Parathyroid adenoma (tissue), 2 donors: ENCODE data around the gene OR8S1.
"Not testable (repeated sequence)": the region's sequence is repeated elsewhere in the genome, so short reads cannot be mapped to it uniquely, and the experiment has no call there.

Source experiments
- H2AFZ ChIP-seq: fragments of 300-600 bp; sonication (generic); one replicate; pipeline ENCODE4 v1.7.0; 2017; ENCODE audit warnings: antibody characterized with exemption, mild to moderate bottlenecking
- H3K27ac ChIP-seq: fragments of 300-600 bp; sonication (generic); one replicate; pipeline ENCODE4 v1.7.0; 2017
- H3K27me3 ChIP-seq: fragments of 300-600 bp; sonication (generic); one replicate; pipeline ENCODE4 v1.7.0; 2017; ENCODE audit warnings: low read length; ENCODE audit not compliant: control insufficient read depth, insufficient read depth
- H3K36me3 ChIP-seq: fragments of 300-600 bp; sonication (generic); one replicate; pipeline ENCODE4 v1.7.0; 2017; ENCODE audit warnings: low read length; ENCODE audit not compliant: control insufficient read depth, insufficient read depth
- H3K4me1 ChIP-seq: fragments of 300-600 bp; sonication (generic); one replicate; pipeline ENCODE4 v1.7.0; 2017; ENCODE audit warnings: control low read depth
- H3K4me2 ChIP-seq: fragments of 300-600 bp; sonication (generic); one replicate; pipeline ENCODE4 v1.7.0; 2017; ENCODE audit warnings: low read length
- H3K4me3 ChIP-seq: fragments of 300-600 bp; sonication (generic); one replicate; pipeline ENCODE4 v1.7.0; 2017; ENCODE audit warnings: low read depth, low read length
- H3K79me2 ChIP-seq: fragments of 300-600 bp; sonication (generic); one replicate; pipeline ENCODE4 v1.7.0; 2017; ENCODE audit warnings: control low read depth
- H3K9ac ChIP-seq: fragments of 300-600 bp; sonication (generic); one replicate; pipeline ENCODE4 v1.7.0; 2017; ENCODE audit warnings: mild to moderate bottlenecking
- H3K9me3 ChIP-seq: fragments of 300-600 bp; sonication (generic); one replicate; pipeline ENCODE4 v1.7.0; 2017; ENCODE audit warnings: low read length; ENCODE audit not compliant: control insufficient read depth
- TF ChIP-seq, protein P1 (sequence below): fragments of 300-600 bp; sonication (generic); IDR thresholded peaks from one replicate; pipeline ENCODE4 v1.7.0; 2017; ENCODE audit warnings: antibody characterized with exemption, mild to moderate bottlenecking
- donor health status: primary hyperparathyroidism.

OR8S1 gene

DNA sequence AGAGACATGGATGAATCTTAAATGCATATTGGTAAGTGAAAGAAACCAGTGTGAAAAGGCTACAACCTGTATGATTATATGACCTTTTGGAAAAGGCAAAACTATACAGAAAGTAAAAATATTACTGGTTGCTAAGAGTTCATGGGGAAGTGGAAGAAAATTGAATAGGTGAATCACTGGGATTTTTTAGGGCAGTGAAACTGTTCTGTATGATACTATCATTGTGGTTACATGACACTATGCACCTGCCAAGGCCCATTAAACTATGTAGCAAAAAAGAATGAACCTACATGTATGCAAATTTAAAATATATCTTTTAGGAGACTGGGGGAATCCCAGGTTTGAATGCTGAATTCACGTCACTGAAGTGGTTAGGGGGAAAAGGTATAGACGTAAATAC, 12.6 kb upstream of the OR8S1 start:
- Histone ChIP-seq H3K9me3 (no peaks in the 10 kb centered on the region), H3K27ac (no peak overlapping the region), H3K4me3 (no peak overlapping the region), H3K4me1 (no peaks in the 10 kb centered on the region), H3K9ac (no peak overlapping the region), H3K27me3 (no peaks in the 10 kb centered on the region), H3K4me2 (no peak overlapping the region), H2AFZ (no peak overlapping the region), H3K36me3 (no peaks in the 10 kb centered on the region), H3K79me2 (no peaks in the 10 kb centered on the region)
- TF ChIP-seq, protein P1, sequence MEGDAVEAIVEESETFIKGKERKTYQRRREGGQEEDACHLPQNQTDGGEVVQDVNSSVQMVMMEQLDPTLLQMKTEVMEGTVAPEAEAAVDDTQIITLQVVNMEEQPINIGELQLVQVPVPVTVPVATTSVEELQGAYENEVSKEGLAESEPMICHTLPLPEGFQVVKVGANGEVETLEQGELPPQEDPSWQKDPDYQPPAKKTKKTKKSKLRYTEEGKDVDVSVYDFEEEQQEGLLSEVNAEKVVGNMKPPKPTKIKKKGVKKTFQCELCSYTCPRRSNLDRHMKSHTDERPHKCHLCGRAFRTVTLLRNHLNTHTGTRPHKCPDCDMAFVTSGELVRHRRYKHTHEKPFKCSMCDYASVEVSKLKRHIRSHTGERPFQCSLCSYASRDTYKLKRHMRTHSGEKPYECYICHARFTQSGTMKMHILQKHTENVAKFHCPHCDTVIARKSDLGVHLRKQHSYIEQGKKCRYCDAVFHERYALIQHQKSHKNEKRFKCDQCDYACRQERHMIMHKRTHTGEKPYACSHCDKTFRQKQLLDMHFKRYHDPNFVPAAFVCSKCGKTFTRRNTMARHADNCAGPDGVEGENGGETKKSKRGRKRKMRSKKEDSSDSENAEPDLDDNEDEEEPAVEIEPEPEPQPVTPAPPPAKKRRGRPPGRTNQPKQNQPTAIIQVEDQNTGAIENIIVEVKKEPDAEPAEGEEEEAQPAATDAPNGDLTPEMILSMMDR = no peak

DNA sequence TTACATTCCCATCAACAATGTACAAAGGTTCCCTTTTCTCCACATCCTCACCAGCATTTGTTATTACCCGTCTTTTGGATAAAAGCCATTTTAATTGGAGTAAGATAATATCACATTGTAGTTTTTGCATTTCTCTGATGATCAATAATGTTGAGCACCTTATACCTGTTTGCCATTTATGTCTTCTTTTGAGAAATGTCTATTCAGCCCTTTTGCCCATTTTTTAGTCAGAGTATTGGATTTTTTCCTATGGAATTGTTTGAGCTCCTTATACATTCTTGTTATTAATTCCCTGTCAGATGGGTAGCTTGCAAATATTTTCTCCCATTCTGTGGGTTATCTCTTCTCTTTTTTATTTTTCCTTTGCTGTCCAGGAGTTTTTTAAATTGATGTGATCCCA, 10.7 kb upstream of the OR8S1 start:
- Histone ChIP-seq H3K4me3 (no peak overlapping the region), H3K9ac (no peak overlapping the region), H3K27me3 (no peaks in the 10 kb centered on the region), H3K27ac (no peak overlapping the region), H3K79me2 (no peaks in the 10 kb centered on the region), H3K4me1 (no peaks in the 10 kb centered on the region), H3K36me3 (no peaks in the 10 kb centered on the region), H3K4me2 (no peak overlapping the region), H2AFZ (no peak overlapping the region), H3K9me3 (no peaks in the 10 kb centered on the region)
- TF ChIP-seq, protein P1 = no peak

DNA sequence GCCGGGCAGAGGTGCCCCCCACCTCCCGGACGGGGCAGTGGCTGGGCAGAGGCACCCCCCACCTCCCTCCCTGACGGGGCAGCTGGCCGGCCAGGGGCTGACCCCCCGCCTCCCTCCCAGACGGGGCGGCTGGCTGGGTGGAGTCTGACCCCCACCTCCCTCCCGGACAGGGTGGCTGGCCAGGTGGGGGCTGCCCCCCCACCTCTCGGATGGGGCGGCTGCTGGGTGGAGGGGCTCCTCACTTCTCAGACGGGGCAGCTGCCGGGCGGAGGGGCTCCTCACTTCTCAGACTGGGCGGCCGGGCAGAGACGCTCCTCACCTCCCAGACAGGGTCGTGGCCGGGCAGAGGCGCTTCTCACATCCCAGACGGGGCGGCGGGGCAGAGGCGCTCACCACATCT, 5.1 kb upstream of the OR8S1 start:
- not testable (repeated sequence) for H3K4me2 ChIP-seq, H3K27ac ChIP-seq, H2AFZ ChIP-seq, H3K36me3 ChIP-seq, H3K9me3 ChIP-seq, H3K4me1 ChIP-seq, H3K9ac ChIP-seq, H3K4me3 ChIP-seq, H3K27me3 ChIP-seq, H3K79me2 ChIP-seq

DNA sequence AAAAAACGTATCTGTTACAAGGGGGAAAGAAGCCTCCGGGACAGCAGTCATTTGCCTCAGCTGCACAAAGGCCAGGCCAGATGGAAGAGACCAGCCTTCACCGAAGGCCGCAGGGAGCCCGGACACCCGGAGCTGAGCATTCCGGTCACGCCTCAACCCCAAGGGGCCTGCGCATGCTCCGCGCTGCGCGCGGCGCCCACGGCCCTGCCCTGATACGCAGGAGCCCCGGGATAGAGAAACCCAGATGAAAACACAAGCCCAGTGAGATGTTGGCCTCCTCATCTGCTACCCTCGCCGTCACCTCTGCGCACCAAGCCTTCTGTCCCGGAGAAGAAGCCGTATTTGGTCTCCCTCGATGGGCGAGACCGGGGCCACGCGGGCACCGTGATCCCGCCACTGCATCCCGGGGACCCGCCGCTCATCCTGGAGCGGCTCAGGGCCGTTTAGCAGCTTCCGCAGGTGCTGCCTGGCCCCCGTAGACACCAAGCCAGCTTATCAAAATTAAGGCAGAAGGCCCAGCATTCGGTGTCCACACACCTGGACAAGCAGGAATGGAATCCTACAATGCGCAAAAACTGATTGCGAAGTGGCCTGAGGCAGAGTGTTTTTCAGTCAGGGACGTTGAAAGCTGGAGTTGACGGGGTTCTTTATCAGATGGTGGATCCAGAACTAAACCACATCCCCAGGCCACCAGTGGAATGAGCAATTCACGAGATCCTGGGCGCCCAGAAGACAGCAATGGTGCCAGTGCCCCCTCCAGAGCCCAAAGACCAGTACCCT, 2.6 kb downstream of the OR8S1 start:
- no peaks in the 10 kb centered on the region for H3K36me3 ChIP-seq
- TF ChIP-seq, protein P1 = no peak

DNA sequence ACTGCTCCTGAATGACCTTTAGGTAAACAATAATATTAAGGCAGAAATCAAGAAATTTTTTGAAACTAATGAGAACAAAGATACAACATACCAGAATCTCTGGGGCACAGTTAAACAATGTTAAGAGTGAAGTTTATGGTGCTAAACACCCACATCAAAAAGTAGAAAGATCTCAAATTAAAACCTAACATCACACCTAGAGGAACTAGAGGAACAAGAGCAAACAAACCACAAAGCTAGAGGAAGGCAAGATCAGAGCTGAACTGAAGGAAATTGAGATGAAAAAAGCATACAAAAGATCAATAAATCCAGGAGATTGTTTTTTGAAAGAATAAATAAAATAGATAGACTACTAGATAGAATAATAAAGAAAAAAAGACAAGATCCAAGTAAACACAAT, 7.2 kb downstream of the OR8S1 start:
- no peaks in the 10 kb centered on the region for H3K27me3 ChIP-seq
- H3K36me3 ChIP-seq = no peaks in the 10 kb centered on the region
- no peaks in the 10 kb centered on the region for H3K79me2 ChIP-seq
- no peak overlapping the region for H2AFZ ChIP-seq
- no peak overlapping the region for H3K27ac ChIP-seq
- H3K4me1 ChIP-seq = no peaks in the 10 kb centered on the region
- no peak overlapping the region for H3K4me2 ChIP-seq
- TF ChIP-seq, protein P1 = no peak
- no peak overlapping the region for H3K4me3 ChIP-seq
- no peaks in the 10 kb centered on the region for H3K9me3 ChIP-seq
- no peak overlapping the region for H3K9ac ChIP-seq

More for the DNA sequence above, 2.6 kb downstream of the OR8S1 start:
- no peaks in the 10 kb centered on the region for H3K79me2 ChIP-seq
- H3K9ac ChIP-seq = no peak overlapping the region
- H3K27me3 ChIP-seq = no peaks in the 10 kb centered on the region
- no peak overlapping the region for H3K27ac ChIP-seq
- H3K4me1 ChIP-seq = peaks cover 7% of the 10 kb centered on the region
- no peaks in the 10 kb centered on the region for H3K9me3 ChIP-seq
- H3K4me3 ChIP-seq = no peak overlapping the region
- no peak overlapping the region for H2AFZ ChIP-seq
- H3K4me2 ChIP-seq = no peak overlapping the region
